HEK293T (cell line): Measurements from ENCODE around the gene GJA10.

Source experiments
- ARNT ChIP-seq: fragments of 450-650 bp; IDR thresholded peaks from 2 replicates; pipeline ENCODE4 v1.6.1; 2017; ENCODE audit warnings: mild to moderate bottlenecking
- BHLHE40 ChIP-seq: fragments of 450-650 bp; IDR thresholded peaks from 2 replicates; pipeline ENCODE4 v1.6.1; 2016; ENCODE audit warnings: mild to moderate bottlenecking, moderate library complexity, borderline replicate concordance
- ELF4 ChIP-seq: fragments of 450-650 bp; IDR thresholded peaks from 2 replicates; pipeline ENCODE4 v1.6.1; 2017; ENCODE audit warnings: antibody characterized with exemption
- FOXK2 ChIP-seq: fragments of 450-650 bp; IDR thresholded peaks from 2 replicates; pipeline ENCODE4 v1.6.1; 2016; ENCODE audit warnings: mild to moderate bottlenecking
- FOXM1 ChIP-seq: fragments of 450-650 bp; IDR thresholded peaks from 2 replicates; pipeline ENCODE4 v1.6.1; 2017; ENCODE audit warnings: mild to moderate bottlenecking, borderline replicate concordance
- L3MBTL2 ChIP-seq: fragments of 450-650 bp; conservative IDR thresholded peaks from 2 replicates; pipeline ENCODE4 v1.6.1; 2016; ENCODE audit warnings: mild to moderate bottlenecking
- LEF1 ChIP-seq: fragments of 450-650 bp; IDR thresholded peaks from 2 replicates; pipeline ENCODE4 v1.6.1; 2017; ENCODE audit warnings: mild to moderate bottlenecking, borderline replicate concordance
- SP1 ChIP-seq: fragments of 450-650 bp; IDR thresholded peaks from 2 replicates; pipeline ENCODE4 v1.6.1; 2017
- SUZ12 ChIP-seq: fragments of 450-650 bp; IDR thresholded peaks from 2 replicates; pipeline ENCODE4 v1.6.1; 2016; ENCODE audit warnings: mild to moderate bottlenecking
- TARDBP ChIP-seq: fragments of 450-650 bp; IDR thresholded peaks from 2 replicates; pipeline ENCODE4 v1.6.1; 2016
- ZNF384 ChIP-seq: fragments of 450-650 bp; IDR thresholded peaks from 2 replicates; pipeline ENCODE4 v1.6.1; 2016

DNA sequence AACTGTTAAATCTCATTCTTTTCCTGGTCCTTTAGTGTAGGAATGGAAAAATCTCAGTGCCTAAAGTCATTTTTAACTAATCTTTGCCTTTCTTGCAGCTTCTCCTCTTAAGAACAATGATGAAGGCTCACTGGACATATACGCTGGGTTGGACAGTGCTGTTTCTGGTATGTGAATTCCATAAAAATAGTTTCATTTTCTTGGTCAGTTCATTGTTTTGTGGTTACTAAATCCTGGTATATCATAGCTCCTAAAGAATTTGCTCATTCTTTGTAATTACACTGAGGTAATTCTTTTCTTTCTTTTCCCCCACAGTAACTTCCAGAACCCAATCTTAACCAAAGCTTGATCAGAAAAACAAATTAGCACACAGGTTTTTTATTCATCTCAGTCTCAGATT is 41.2 kb upstream of the GJA10 start:
- TF ChIP-seq ARNT (no peak), SP1 (no peak), L3MBTL2 (no peak), ZNF384 (no peak), BHLHE40 (no peak), LEF1 (no peak), FOXM1 (no peak), SUZ12 (no peak), ELF4 (no peak), FOXK2 (no peak), TARDBP (no peak)
